Midbrain (tissue), 1 donor: Measurements from ENCODE around the gene ACSM5.
"Not testable (repeated sequence)": the region's sequence is repeated elsewhere in the genome, so short reads cannot be mapped to it uniquely, and the experiment has no call there.

Experiments
- DNase-seq: peaks from one replicate; lab custom pipeline; 2025; lab: John Stamatoyannopoulos, UW

ACSM5 gene

GRCh38 chr16:20398603-20399002 is 10.7 kb upstream of the ACSM5 start:
- DNase-seq: no peak

- DNase-seq: no peak
Observed at GRCh38 chr16:20399185-20399584, 10.1 kb upstream of the ACSM5 start.

DNA sequence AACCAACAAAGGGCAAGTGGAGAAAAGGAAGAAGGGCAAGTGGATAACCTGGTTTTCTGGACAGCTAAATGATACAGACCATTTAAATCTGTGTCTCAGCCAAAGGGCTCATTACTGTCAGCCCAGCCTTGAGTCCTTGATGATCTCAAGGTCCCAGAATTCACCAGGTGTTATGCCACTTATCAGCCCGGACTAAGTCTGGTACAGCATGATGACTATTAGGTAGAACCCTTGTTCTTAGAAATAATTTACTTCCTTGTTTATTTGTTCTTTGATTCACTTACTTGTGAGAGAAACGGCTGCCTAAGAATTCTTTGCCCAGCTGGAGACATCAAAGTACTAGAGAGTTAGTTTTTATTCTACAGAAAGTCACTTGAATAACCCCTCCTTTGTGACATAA is 8.3 kb upstream of the ACSM5 start:
- no peak for DNase-seq

DNA sequence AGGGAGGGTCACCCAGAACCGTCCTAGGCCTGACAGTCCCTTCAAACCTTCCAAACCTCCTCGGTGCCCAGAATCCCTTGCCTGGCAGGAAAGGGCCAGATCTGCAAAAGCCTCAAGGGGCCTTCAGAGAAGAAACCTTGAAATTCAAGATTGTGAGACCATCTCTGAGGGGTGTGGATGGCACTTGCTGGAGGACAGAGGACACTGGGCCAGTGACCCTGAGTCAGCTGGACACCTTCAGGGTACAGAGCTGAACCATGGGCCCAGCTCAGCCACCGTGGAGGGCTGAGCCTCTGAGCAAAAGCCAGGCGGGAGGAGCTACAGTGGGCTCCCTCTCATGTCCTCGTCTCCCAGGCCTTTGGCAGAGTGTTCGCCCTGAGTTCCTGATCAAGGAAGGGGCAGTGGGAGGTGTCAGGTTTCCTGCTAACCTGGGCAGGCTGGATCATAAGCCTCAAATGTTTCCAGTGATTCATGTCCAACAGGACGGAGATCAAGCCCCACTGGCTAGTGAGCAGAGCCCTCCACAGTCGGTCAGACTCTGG is 7.8 kb upstream of the ACSM5 start:
- DNase-seq: no peak

DNA sequence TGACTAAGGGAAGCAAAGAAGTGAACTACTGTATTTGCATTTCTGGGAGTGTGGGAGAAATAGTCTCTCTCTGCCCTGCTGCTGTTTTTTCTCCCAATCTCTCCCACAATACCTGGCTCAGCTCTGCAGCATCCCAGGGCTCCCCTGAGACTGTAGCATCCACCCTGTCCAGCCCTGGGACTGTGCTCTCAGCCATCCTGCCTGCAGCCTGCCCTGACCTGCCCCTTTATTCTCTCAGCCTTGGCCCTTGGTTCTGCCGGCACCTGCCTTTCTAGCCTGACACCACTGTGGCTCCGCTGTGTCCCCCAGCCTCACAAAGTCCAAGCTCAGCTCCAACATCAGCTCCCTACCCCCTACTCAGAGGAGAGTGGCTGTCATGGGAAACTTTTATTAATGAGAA is 6.7 kb upstream of the ACSM5 start:
- DNase-seq: no peak

- DNase-seq: no peak
Observed at GRCh38 chr16:20404637-20405036, 4.7 kb upstream of the ACSM5 start, which contains the start of gene PDILT. TSS of gene PDILT (minus strand) at chr16:20404737. CDS start at chr16:20399300, 5,437 bp downstream.

- DNase-seq: no peak
Observed at GRCh38 chr16:20410121-20410723, 888 bp downstream of the ACSM5 start.

DNA sequence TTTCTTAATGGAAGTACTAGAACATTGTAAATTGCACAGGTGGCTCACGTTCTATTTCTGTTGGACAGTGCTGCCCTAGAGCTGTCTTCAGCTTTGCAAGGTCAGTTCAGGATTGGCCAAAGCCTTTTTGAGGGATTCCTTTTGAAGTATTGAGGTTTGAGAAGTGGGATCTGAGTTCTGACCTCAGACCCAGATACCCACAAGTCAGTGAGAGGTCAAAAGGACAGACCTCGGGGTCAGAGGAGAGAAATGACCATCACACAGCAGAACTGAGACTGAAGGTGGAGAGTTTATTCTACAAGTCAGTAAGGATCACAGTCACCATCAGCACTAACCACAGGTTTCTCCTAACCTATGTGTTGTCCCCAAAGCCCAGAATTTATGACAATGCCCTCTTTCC is 1.7 kb downstream of the ACSM5 start:
- DNase-seq: no peak

DNA sequence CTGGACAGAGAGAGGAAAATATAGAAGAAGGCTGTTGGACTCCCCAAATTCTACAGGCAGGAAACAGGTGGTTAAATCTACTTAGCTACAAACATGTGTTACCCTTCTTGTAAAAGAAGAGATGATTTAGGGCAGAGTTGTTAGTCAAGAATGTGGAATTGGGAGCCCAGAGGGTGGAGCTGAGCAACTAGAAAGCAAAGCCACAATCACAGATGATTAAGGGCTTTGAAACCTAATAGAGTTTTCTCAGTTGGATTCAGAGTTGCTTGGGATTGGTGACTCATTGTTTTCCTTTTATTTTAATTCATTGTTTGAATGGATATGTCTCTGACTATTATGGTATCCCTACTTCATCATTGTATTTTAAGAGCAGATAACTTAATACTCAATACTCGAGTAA is 6.2 kb downstream of the ACSM5 start:
- no peak for DNase-seq

- DNase-seq: not testable (repeated sequence)
Observed at GRCh38 chr16:20419093-20419492, 9.8 kb downstream of the ACSM5 start.

DNA sequence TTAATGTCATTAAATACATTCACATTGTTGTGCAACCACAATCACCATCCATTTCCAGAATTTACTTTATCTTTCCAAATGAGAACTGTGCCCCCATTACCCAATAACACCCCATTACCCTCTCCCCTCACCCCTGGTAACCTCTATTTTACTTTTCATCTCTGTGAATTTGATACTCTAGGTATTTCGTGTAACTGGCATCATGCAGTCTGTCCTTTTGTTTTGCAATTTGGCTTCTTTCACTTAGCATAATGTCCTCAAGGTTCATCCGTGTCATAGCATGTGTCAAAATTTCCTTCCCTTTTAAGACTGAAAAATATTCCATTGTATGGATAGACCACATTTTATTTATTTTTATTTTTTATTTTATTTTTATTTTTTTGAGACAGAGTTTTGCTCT is 12.4 kb downstream of the ACSM5 start:
- not testable (repeated sequence) for DNase-seq

DNA sequence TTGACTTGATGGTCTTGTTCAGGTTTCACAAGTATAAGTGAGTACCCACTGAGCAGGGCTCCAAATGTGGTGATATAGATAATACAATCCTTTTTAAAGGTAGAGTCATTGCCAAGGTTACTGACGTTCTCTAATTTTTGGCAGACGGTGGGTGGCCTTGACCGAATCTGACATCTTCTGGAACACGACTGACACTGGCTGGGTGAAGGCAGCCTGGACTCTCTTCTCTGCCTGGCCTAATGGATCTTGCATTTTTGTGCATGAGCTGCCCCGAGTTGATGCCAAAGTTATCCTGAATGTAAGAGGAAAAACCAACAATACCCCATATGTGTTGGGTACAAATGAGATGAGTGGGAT is 14.4 kb downstream of the ACSM5 start:
- not testable (repeated sequence) for DNase-seq

DNA sequence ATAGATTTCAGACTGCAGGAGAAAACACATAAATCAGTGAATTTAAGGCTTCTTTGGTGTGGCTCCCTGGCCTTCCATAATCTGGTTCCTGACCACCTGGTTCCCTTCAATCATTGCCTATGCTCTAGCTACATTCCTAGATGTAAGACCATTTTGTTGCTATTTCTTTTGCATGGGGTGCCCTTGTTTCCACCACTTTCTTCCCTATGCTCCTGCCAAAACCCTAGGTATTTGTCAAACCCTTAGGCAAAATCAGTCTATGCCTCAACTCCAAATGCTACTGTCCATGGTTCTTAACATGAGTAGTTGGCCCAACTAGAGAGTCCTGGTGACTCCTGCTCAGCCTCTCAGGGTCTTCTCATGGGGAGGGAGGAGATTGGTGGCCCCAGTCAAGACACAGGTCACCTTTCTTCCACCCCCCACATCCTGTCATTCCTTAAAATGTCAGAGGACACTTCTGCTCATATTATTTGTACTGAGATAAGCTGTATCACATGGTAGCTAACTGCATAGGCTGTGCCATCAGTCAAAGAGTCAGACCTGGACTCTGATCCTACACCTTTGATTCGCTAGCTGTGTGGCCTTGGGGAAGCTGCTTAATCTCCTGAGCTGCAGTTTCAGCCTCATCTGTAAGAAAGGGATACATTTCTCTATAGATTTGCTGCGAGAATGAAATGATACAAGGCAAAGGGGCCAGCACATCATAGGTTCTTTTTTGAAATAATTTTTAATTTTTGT is 15.0 kb downstream of the ACSM5 start:
- DNase-seq: no peak

GRCh38 chr16:20427401-20427797 is 18.1 kb downstream of the ACSM5 start:
- DNase-seq: not testable (repeated sequence)

GRCh38 chr16:20429499-20429898 is 20.2 kb downstream of the ACSM5 start:
- not testable (repeated sequence) for DNase-seq

GRCh38 chr16:20430480-20430879 is 21.1 kb downstream of the ACSM5 start:
- DNase-seq: not testable (repeated sequence)

GRCh38 chr16:20430948-20431347 is 21.6 kb downstream of the ACSM5 start:
- DNase-seq: no peak

DNA sequence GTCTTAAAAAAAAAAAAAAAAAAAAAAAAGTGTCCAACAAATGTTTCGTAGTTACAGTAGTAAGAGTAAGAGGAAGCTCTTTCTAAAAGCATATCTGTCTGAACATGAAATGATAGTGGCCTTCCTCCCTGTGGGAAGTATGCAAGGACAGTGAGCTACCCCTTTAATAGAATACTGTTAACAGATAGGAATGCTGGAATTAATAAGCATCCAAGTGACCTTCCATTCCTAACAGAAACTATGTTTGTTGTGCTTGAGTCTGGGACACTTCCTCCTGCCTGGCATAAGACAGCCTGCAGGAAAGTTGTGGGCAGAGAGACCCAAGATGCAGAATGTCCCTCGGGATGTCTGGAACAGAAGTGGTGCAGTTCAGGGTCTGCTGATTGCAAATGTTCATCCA is 29.6 kb downstream of the ACSM5 start:
- not testable (repeated sequence) for DNase-seq

- not testable (repeated sequence) for DNase-seq
Observed at GRCh38 chr16:20439820-20440231, 30.5 kb downstream of the ACSM5 start.

DNA sequence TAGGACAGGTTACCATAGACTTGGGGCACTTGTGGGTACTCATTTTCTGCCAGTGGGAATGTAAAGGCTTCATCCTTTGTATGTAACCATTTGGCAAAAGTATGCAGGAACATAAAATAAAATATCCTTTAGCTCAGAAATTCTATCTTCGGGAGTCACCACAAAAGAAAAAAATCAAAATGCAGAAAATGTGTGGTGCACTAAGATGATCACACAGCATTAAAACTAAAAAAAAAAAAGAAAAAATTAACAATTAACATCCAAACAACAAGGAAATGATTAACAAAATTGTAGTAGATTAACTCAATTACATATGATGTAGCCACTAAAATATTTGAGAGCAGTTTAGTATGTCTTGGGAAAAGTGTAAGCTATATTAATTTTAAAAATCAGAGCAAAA is 31.4 kb downstream of the ACSM5 start:
- not testable (repeated sequence) for DNase-seq

DNA sequence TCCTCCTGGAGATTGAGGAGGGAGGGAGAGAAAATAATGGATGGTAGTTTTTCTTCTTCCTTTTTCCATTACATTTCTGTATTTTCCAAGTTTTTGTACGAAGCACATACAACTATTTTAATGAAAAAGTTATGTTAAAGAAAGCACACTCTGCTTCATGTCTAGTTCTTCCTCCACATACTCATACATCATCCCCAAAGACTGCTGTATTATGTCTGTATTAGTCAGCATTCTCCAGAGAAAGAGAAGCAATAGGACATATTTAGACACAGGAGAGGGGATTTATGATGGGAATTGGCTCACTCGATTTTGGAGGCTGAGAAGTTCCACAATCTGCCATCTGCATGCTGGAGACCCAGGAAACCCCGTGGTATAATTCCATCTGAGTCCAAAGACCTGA is 31.9 kb downstream of the ACSM5 start:
- DNase-seq: no peak

DNA sequence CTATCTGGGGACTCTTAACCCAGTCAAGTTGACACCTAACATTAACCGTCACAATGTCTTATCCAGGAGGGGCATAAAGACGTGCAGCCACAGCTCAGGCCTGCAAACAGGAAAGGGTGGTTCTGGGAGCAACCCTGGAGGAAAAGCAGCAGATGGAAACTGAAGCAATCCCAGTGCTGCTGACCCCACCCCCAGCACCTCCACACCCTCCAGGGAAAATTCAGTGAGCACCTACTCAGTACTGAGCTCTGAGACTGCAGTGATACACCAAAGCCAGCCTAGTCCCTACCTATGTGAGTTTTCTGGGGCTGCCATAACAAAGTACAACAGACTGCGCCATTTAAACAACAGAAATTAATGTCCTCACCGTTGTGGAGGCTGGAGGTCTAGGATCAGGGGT is 32.5 kb downstream of the ACSM5 start:
- DNase-seq: not testable (repeated sequence)

GRCh38 chr16:20446652-20447393 is 37.5 kb downstream of the ACSM5 start:
- DNase-seq: not testable (repeated sequence)
